Calu3 (cell line): ENCODE measurements around the gene REG3G. TPM values are rescaled to one million over a fixed set of nuclear protein-coding genes. Genes with fewer than 3 reads are reported as not detected.

ENCODE experiments used
- BruUV-seq: library from RNA; stranded (reverse); fragments of 400-500 nt; replicated peaks from 2 replicates; lab custom pipeline; 2021; lab: Mats Ljungman, UMichigan
- CTCF ChIA-PET: fragments of 300-600 bp; sonication (Branson Sonifier 250); formaldehyde crosslinking; loops from one replicate; lab custom pipeline; 2022; ENCODE audit warnings: antibody characterized with exemption; lab: Charles Lee
- DNase-seq: peaks from one replicate; pipeline ENCODE4 v3.0.0; 2022
- H3K27ac Mint-ChIP-seq: one replicate; pipeline ENCODE4 v1.8.0; 2022; ENCODE audit warnings: mixed read lengths; ENCODE audit not compliant: unreplicated experiment
- H3K27me3 Mint-ChIP-seq: one replicate; pipeline ENCODE4 v1.8.0; 2022; ENCODE audit warnings: mixed read lengths; ENCODE audit not compliant: unreplicated experiment
- H3K36me3 Mint-ChIP-seq: one replicate; pipeline ENCODE4 v1.8.0; 2022; ENCODE audit warnings: mild to moderate bottlenecking, moderate library complexity, mixed read lengths; ENCODE audit not compliant: insufficient read depth, unreplicated experiment
- H3K4me1 Mint-ChIP-seq: one replicate; pipeline ENCODE4 v1.8.0; 2022; ENCODE audit warnings: mild to moderate bottlenecking, low read depth, mixed read lengths; ENCODE audit not compliant: unreplicated experiment
- H3K4me3 Mint-ChIP-seq: one replicate; pipeline ENCODE4 v1.8.0; 2022; ENCODE audit warnings: mild to moderate bottlenecking, low read depth, moderate library complexity, mixed read lengths; ENCODE audit not compliant: unreplicated experiment
- H3K9me3 Mint-ChIP-seq: one replicate; pipeline ENCODE4 v1.8.0; 2022; ENCODE audit warnings: low read depth, mixed read lengths; ENCODE audit not compliant: unreplicated experiment
- CTCF ChIP-seq: fragments of 200-600 bp; IDR thresholded peaks from one replicate; pipeline ENCODE4 v1.8.0; 2022; ENCODE audit warnings: antibody characterized with exemption; ENCODE audit not compliant: unreplicated experiment
- intact Hi-C: fragments of 100-400 bp; cut with micrococcal nuclease; formaldehyde crosslinking; loops from one replicate; pipeline ENCODE4 v1.10.0; 2022; ENCODE audit not compliant: unreplicated experiment
- total RNA-seq: library from RNA; stranded (reverse); gene quantifications from 2 replicates; pipeline ENCODE4 v1.2.3, GENCODE V29; 2022

The REG3G gene
- total RNA-seq, 1 experiment from 2014 or later: not detected

GRCh38 chr2:78980152-78980465 is 45.4 kb upstream of the REG3G start:
- intact Hi-C loops: no loop called here
- no TSS peak for BruUV-seq
- H3K27me3 Mint-ChIP-seq: no peaks in the 10 kb centered on the region
- TF ChIP-seq CTCF: no peak
- H3K9me3 Mint-ChIP-seq: no peaks in the 10 kb centered on the region
- H3K36me3 Mint-ChIP-seq: no peaks in the 10 kb centered on the region
- CTCF ChIA-PET: no interaction called here
- DNase-seq: no peak
- no peaks in the 10 kb centered on the region for H3K4me1 Mint-ChIP-seq
- no peak overlapping the region for H3K4me3 Mint-ChIP-seq
- H3K27ac Mint-ChIP-seq: no peak overlapping the region

GRCh38 chr2:78980871-78981270 is 44.6 kb upstream of the REG3G start:
- BruUV-seq: no TSS peak
- Mint-ChIP-seq H3K27me3 (no peaks in the 10 kb centered on the region), H3K27ac (no peak overlapping the region), H3K36me3 (no peaks in the 10 kb centered on the region), H3K4me3 (no peak overlapping the region), H3K9me3 (no peaks in the 10 kb centered on the region), H3K4me1 (no peaks in the 10 kb centered on the region)
- CTCF ChIA-PET: no interaction called here
- no peak for DNase-seq
- intact Hi-C loops: no loop called here
- TF ChIP-seq CTCF: no peak

- H3K27ac Mint-ChIP-seq: no peak overlapping the region
- no TSS peak for BruUV-seq
- no peak overlapping the region for H3K4me3 Mint-ChIP-seq
- DNase-seq: no peak
- no peaks in the 10 kb centered on the region for H3K4me1 Mint-ChIP-seq
- intact Hi-C loops: no loop called here
- no peaks in the 10 kb centered on the region for H3K27me3 Mint-ChIP-seq
- H3K36me3 Mint-ChIP-seq: no peaks in the 10 kb centered on the region
- CTCF ChIA-PET: no interaction called here
- TF ChIP-seq CTCF: no peak
- H3K9me3 Mint-ChIP-seq: no peaks in the 10 kb centered on the region
Measured at GRCh38 chr2:78982638-78983330, 42.7 kb upstream of the REG3G start.

- H3K36me3 Mint-ChIP-seq: no peaks in the 10 kb centered on the region
- intact Hi-C loops: no loop called here
- no peaks in the 10 kb centered on the region for H3K9me3 Mint-ChIP-seq
- BruUV-seq: no TSS peak
- H3K4me3 Mint-ChIP-seq: no peak overlapping the region
- no peak overlapping the region for H3K27ac Mint-ChIP-seq
- no peaks in the 10 kb centered on the region for H3K4me1 Mint-ChIP-seq
- no peak for DNase-seq
- CTCF ChIA-PET: no interaction called here
- H3K27me3 Mint-ChIP-seq: no peaks in the 10 kb centered on the region
- TF ChIP-seq CTCF: no peak
Measured at GRCh38 chr2:78984386-78984785, 41.1 kb upstream of the REG3G start.
